Measurements from ENCODE around the gene BRPF1.

The BRPF1 gene

DNA sequence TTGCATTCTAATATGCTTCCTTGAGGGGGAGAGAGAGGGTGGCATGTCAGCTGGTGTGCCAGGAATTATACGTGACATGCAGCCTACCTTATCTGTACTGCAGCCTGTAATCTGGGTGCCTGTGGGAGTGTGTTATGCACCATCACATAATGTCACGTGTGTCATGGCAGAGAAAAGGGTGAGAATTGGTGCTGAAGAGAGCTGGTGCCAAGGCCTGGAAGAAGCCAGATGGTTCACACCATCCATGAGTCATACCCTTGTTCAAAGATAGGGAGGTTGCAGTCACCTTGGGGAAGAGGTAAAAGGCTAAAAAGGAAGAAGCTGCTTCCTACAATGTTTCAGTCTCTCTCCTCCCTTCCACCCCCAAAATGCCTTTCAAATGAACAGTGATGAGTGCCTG, 5.3 kb downstream of the BRPF1 start:
- TF ChIP-seq, protein P1, sequence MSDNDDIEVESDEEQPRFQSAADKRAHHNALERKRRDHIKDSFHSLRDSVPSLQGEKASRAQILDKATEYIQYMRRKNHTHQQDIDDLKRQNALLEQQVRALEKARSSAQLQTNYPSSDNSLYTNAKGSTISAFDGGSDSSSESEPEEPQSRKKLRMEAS (IDR thresholded peaks at IDR 0.05) = no peak
- TF ChIP-seq TAF1 (IDR thresholded peaks at IDR 0.05; ENCODE audit: low read depth) = no peak
- TF ChIP-seq CEBPB (IDR thresholded peaks at IDR 0.05) = no peak
- TF ChIP-seq NFIC (IDR thresholded peaks at IDR 0.05) = no peak
- no peak for TF ChIP-seq CREB1 (IDR thresholded peaks at IDR 0.05; ENCODE audit: low read depth)
- no peak for TF ChIP-seq ZBTB7A (IDR thresholded peaks at IDR 0.05; ENCODE audit: low read depth)
- no peak for TF ChIP-seq YY1 (IDR thresholded peaks at IDR 0.05; ENCODE audit: low read depth)
- TF ChIP-seq TCF12 (IDR thresholded peaks at IDR 0.05; ENCODE audit: low read depth) = no peak
- TF ChIP-seq TEAD4 (IDR thresholded peaks at IDR 0.05) = no peak
- no peak for TF ChIP-seq RAD21 (IDR thresholded peaks at IDR 0.05; ENCODE audit: low read depth)
- TF ChIP-seq, protein P2, sequence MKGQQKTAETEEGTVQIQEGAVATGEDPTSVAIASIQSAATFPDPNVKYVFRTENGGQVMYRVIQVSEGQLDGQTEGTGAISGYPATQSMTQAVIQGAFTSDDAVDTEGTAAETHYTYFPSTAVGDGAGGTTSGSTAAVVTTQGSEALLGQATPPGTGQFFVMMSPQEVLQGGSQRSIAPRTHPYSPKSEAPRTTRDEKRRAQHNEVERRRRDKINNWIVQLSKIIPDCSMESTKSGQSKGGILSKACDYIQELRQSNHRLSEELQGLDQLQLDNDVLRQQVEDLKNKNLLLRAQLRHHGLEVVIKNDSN (IDR thresholded peaks at IDR 0.05) = no peak
- TF ChIP-seq, protein P3, sequence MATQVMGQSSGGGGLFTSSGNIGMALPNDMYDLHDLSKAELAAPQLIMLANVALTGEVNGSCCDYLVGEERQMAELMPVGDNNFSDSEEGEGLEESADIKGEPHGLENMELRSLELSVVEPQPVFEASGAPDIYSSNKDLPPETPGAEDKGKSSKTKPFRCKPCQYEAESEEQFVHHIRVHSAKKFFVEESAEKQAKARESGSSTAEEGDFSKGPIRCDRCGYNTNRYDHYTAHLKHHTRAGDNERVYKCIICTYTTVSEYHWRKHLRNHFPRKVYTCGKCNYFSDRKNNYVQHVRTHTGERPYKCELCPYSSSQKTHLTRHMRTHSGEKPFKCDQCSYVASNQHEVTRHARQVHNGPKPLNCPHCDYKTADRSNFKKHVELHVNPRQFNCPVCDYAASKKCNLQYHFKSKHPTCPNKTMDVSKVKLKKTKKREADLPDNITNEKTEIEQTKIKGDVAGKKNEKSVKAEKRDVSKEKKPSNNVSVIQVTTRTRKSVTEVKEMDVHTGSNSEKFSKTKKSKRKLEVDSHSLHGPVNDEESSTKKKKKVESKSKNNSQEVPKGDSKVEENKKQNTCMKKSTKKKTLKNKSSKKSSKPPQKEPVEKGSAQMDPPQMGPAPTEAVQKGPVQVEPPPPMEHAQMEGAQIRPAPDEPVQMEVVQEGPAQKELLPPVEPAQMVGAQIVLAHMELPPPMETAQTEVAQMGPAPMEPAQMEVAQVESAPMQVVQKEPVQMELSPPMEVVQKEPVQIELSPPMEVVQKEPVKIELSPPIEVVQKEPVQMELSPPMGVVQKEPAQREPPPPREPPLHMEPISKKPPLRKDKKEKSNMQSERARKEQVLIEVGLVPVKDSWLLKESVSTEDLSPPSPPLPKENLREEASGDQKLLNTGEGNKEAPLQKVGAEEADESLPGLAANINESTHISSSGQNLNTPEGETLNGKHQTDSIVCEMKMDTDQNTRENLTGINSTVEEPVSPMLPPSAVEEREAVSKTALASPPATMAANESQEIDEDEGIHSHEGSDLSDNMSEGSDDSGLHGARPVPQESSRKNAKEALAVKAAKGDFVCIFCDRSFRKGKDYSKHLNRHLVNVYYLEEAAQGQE (IDR thresholded peaks at IDR 0.05; ENCODE audit: low read depth) = no peak
- no peak for TF ChIP-seq EP300 (IDR thresholded peaks at IDR 0.05; ENCODE audit: borderline replicate concordance)
- no peak for TF ChIP-seq EGR1 (IDR thresholded peaks at IDR 0.05)
- TF ChIP-seq FOXM1 (IDR thresholded peaks at IDR 0.05; ENCODE audit: borderline replicate concordance, low read depth) = no peak

DNA sequence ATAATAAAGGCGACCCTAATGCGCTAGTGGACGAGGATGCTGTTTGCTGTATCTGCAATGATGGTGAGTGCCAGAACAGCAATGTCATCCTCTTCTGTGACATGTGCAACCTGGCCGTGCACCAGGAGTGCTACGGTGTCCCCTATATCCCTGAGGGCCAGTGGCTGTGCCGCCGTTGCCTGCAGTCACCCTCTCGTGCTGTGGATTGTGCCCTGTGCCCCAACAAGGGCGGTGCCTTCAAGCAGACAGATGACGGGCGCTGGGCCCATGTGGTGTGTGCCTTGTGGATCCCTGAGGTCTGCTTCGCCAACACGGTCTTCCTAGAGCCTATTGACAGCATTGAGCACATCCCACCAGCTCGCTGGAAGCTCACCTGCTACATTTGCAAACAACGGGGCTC, 7.6 kb downstream of the BRPF1 start:
- no peak for TF ChIP-seq TCF12 (IDR thresholded peaks at IDR 0.05; ENCODE audit: low read depth)
- TF ChIP-seq FOXM1 (IDR thresholded peaks at IDR 0.05; ENCODE audit: borderline replicate concordance, low read depth) = no peak
- TF ChIP-seq NFIC (IDR thresholded peaks at IDR 0.05) = no peak
- TF ChIP-seq EGR1 (IDR thresholded peaks at IDR 0.05) = no peak
- TF ChIP-seq TAF1 (IDR thresholded peaks at IDR 0.05; ENCODE audit: low read depth) = no peak
- TF ChIP-seq TEAD4 (IDR thresholded peaks at IDR 0.05) = no peak
- TF ChIP-seq RAD21 (IDR thresholded peaks at IDR 0.05; ENCODE audit: low read depth) = no peak
- TF ChIP-seq CREB1 (IDR thresholded peaks at IDR 0.05; ENCODE audit: low read depth) = no peak

DNA sequence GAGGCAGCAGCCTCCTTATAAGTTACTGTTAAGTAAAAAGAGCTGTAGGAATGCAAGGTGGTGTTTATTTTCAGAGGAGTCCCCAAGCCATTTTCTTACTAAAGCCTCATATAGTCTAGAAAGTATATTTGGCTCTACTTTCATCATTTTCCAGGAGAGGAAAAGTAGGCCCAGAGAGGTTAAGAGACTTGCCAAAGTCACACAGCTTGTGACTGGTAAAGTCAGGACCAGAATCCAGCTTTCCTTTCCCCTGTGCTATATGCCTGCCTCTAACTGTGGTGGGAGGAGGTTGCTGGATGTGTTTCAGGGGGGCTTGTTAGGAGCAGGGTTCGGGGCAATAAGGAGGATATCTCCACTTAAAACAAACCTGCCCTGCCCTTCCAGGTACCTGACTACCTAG, 11.0 kb downstream of the BRPF1 start:
- TF ChIP-seq ZBTB7A (IDR thresholded peaks at IDR 0.05; ENCODE audit: low read depth) (no peak), TEAD4 (IDR thresholded peaks at IDR 0.05) (no peak), TAF1 (IDR thresholded peaks at IDR 0.05; ENCODE audit: low read depth) (no peak), NFIC (IDR thresholded peaks at IDR 0.05) (no peak), EP300 (IDR thresholded peaks at IDR 0.05; ENCODE audit: borderline replicate concordance) (no peak), CREB1 (IDR thresholded peaks at IDR 0.05; ENCODE audit: low read depth) (no peak), YY1 (IDR thresholded peaks at IDR 0.05; ENCODE audit: low read depth) (no peak), EGR1 (IDR thresholded peaks at IDR 0.05) (no peak)
- TF ChIP-seq, protein P1 (IDR thresholded peaks at IDR 0.05) = no peak
- TF ChIP-seq, protein P2 (IDR thresholded peaks at IDR 0.05) = no peak
- TF ChIP-seq, protein P3 (IDR thresholded peaks at IDR 0.05; ENCODE audit: low read depth) = no peak

DNA sequence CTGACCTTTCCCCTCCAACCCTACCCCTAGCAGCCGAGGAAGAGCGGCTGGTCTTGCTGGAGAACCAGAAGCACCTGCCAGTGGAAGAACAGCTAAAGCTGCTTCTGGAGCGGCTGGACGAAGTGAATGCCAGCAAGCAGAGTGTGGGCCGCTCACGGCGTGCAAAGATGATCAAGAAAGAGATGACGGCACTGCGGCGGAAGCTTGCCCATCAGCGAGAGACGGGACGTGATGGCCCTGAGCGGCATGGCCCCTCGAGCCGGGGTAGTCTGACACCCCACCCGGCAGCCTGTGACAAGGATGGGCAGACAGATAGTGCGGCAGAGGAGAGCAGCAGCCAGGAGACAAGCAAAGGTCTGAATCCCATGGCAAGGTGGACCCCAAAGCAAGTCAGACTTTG, 12.0 kb downstream of the BRPF1 start:
- TF ChIP-seq, protein P3 (IDR thresholded peaks at IDR 0.05; ENCODE audit: low read depth) = no peak
- TF ChIP-seq TAF1 (IDR thresholded peaks at IDR 0.05; ENCODE audit: low read depth) (no peak), EGR1 (IDR thresholded peaks at IDR 0.05) (no peak), YY1 (IDR thresholded peaks at IDR 0.05; ENCODE audit: low read depth) (no peak), TCF12 (IDR thresholded peaks at IDR 0.05; ENCODE audit: low read depth) (no peak), FOXM1 (IDR thresholded peaks at IDR 0.05; ENCODE audit: borderline replicate concordance, low read depth) (no peak), RAD21 (IDR thresholded peaks at IDR 0.05; ENCODE audit: low read depth) (no peak), EP300 (IDR thresholded peaks at IDR 0.05; ENCODE audit: borderline replicate concordance) (no peak), ZBTB7A (IDR thresholded peaks at IDR 0.05; ENCODE audit: low read depth) (no peak), CREB1 (IDR thresholded peaks at IDR 0.05; ENCODE audit: low read depth) (no peak), TEAD4 (IDR thresholded peaks at IDR 0.05) (no peak), NFIC (IDR thresholded peaks at IDR 0.05) (no peak), CEBPB (IDR thresholded peaks at IDR 0.05) (no peak)
- TF ChIP-seq, protein P2 (IDR thresholded peaks at IDR 0.05) = no peak
- TF ChIP-seq, protein P1 (IDR thresholded peaks at IDR 0.05) = no peak

All from Ishikawa (cell line).